ENCODE results near the gene MBD3L1. TPM values are rescaled to one million over a fixed set of nuclear protein-coding genes. Genes with fewer than 3 reads are reported as not detected.

The MBD3L1 gene
- total and polyA plus RNA-seq, 12 donors, result not detected

GRCh38 chr19:8887364-8887763 is 55.2 kb downstream of the MBD3L1 start:
- TF ChIP-seq, protein P1, sequence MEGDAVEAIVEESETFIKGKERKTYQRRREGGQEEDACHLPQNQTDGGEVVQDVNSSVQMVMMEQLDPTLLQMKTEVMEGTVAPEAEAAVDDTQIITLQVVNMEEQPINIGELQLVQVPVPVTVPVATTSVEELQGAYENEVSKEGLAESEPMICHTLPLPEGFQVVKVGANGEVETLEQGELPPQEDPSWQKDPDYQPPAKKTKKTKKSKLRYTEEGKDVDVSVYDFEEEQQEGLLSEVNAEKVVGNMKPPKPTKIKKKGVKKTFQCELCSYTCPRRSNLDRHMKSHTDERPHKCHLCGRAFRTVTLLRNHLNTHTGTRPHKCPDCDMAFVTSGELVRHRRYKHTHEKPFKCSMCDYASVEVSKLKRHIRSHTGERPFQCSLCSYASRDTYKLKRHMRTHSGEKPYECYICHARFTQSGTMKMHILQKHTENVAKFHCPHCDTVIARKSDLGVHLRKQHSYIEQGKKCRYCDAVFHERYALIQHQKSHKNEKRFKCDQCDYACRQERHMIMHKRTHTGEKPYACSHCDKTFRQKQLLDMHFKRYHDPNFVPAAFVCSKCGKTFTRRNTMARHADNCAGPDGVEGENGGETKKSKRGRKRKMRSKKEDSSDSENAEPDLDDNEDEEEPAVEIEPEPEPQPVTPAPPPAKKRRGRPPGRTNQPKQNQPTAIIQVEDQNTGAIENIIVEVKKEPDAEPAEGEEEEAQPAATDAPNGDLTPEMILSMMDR (IDR thresholded peaks at IDR 0.05), result no peak
- intact Hi-C loops (cut with DNase I), result no loop called here
- Histone ChIP-seq H3K9me3 (peaks cover 0 to 5% (median 0%) of the 10 kb centered on the region in 11 donors), H3K4me1 (no peaks in the 10 kb centered on the region), H3K36me3 (no peaks in the 10 kb centered on the region), H3K27ac (no peak overlapping the region), H3K4me3 (no peak overlapping the region), H3K27me3 (no peaks in the 10 kb centered on the region)
- ATAC-seq (no peak), DNase-seq (no peak)
- 66 to 72% methylated on average over 2 of the region's 2 CpGs for WGBS, 2 donors

- ATAC-seq (no peak), DNase-seq (no peak)
- Histone ChIP-seq H3K4me3 (no peak overlapping the region), H3K36me3 (no peaks in the 10 kb centered on the region), H3K4me1 (no peaks in the 10 kb centered on the region), H3K27ac (no peak overlapping the region), H3K27me3 (peaks cover 0 to 4% (median 0%) of the 10 kb centered on the region in 7 donors), H3K9me3 (peaks cover 0 to 5% (median 0%) of the 10 kb centered on the region in 11 donors)
- intact Hi-C loops (cut with DNase I), result no loop called here
- TF ChIP-seq, protein P1 (IDR thresholded peaks at IDR 0.05), result no peak
Observed at GRCh38 chr19:8890260-8890659, 58.1 kb downstream of the MBD3L1 start.

Other genes with a start within 250 kb of the MBD3L1 start
- 10 to 100 TPM in 4 of 10 donors, 1 to 10 TPM in 6; 2.7 to 12.6 (median 7.1) TPM for gene ADAMTS10, start 221.7 kb upstream of the MBD3L1 start, total RNA-seq
- 10 to 100 TPM in 1 of 2 donors, 1 to 10 TPM in 1; 9.1 to 34.5 TPM for gene ADAMTS10, start 221.7 kb upstream of the MBD3L1 start, polyA plus RNA-seq
- not detected for gene NFILZ, start 201.7 kb upstream of the MBD3L1 start, total RNA-seq
- not detected for gene NFILZ, start 201.7 kb upstream of the MBD3L1 start, polyA plus RNA-seq
- gene ACTL9, start 133.6 kb upstream of the MBD3L1 start, total RNA-seq, result not detected
- gene ACTL9, start 133.6 kb upstream of the MBD3L1 start, polyA plus RNA-seq, result not detected
- gene OR2Z1, start 110.7 kb upstream of the MBD3L1 start, total RNA-seq, result not detected
- gene OR2Z1, start 110.7 kb upstream of the MBD3L1 start, polyA plus RNA-seq, result not detected
- 10 to 100 TPM in 8 of 10 donors, 1 to 10 TPM in 2; 8.3 to 14.3 (median 11.8) TPM for gene ZNF558, start 73 bp upstream of the MBD3L1 start, total RNA-seq
- 10 to 100 TPM in 1 of 2 donors, 1 to 10 TPM in 1; 8.3 to 11.2 TPM for gene ZNF558, start 73 bp upstream of the MBD3L1 start, polyA plus RNA-seq
- gene MUC16, start 178.0 kb downstream of the MBD3L1 start, total RNA-seq, result under 1 TPM in 5 of 10 donors, not detected in 5; under 0.01 to 0.31 (median 0.07) TPM
- gene MUC16, start 178.0 kb downstream of the MBD3L1 start, polyA plus RNA-seq, result not detected